GM12878 (cell line): Measurements from ENCODE around the gene CAPZB. TPM values are rescaled to one million over a fixed set of nuclear protein-coding genes. Genes with fewer than 3 reads are reported as not detected.
A peak's percentile ranks its signal among the peaks of the same experiment; 100 is the strongest.

ENCODE experiments used
- ATAC-seq: fragments of 200-7000 bp; cut with Tn5 transposase; 3 replicates; pipeline ENCODE4 v1.9.1; 2020; ENCODE audit warnings: mild to moderate bottlenecking, moderate library complexity
- BruUV-seq: library from RNA; stranded (reverse); fragments of 400-500 nt; replicated peaks from 2 replicates; lab custom pipeline; 2021; lab: Mats Ljungman, UMichigan
- CTCF ChIA-PET: fragments of 300-600 bp; sonication (Branson Sonifier 250); formaldehyde crosslinking; extraction: SDS; loops from one replicate; lab custom pipeline; 2021; ENCODE audit warnings: inconsistent platforms; lab: Yijun Ruan, JAX
- POLR2A ChIA-PET: fragments of 350-600 bp; formaldehyde crosslinking; extraction: SDS; loops from one replicate; lab custom pipeline; 2021; ENCODE audit warnings: inconsistent platforms; lab: Charles Lee
- RAD21 ChIA-PET: fragments of 300-600 bp; sonication (Branson Sonifier 250); formaldehyde crosslinking; loops from one replicate; lab custom pipeline; 2023; ENCODE audit warnings: antibody characterized with exemption; ENCODE audit not compliant: unreplicated experiment; lab: Charles Lee
- SMC1A ChIA-PET: fragments of 300-600 bp; sonication (Branson Sonifier 250); formaldehyde crosslinking; loops from one replicate; lab custom pipeline; 2023; ENCODE audit not compliant: unreplicated experiment, uncharacterized antibody; lab: Charles Lee
- DNase-seq: peaks from one replicate; pipeline ENCODE4 v3.0.0-alpha.2; 2011; ENCODE audit warnings: low read depth, low spot score
- FAIRE-seq: peaks from 3 replicates; lab custom pipeline; 2011; peaks lifted over from hg19 to GRCh38; lab: Jason Lieb, UNC
- H2AFZ ChIP-seq: 2 replicates; pipeline ENCODE4 v1.6.0; 2011; ENCODE audit warnings: low read depth, low read length, control low read depth; ENCODE audit not compliant: control insufficient read depth
- H3K27ac ChIP-seq: 2 replicates; pipeline ENCODE4 v1.5.1; 2011; ENCODE audit warnings: control low read depth; ENCODE audit not compliant: control insufficient read depth, insufficient read depth
- H3K27me3 ChIP-seq, 2 experiments: replicated peaks in 1 of 2; 2 replicates each; pipeline versions ENCODE4 v1.6.0 to v1.6.1; 2011; ENCODE audit warnings: low read length in 1 of 2; ENCODE audit not compliant: control insufficient read depth in 2 of 2, insufficient read depth in 2 of 2
- H3K36me3 ChIP-seq, 2 experiments: 2 replicates each; pipeline ENCODE4 v1.5.1; 2011; ENCODE audit warnings: low read length in 1 of 2; ENCODE audit not compliant: control insufficient read depth in 2 of 2, insufficient read depth in 2 of 2
- H3K4me1 ChIP-seq: 2 replicates; pipeline ENCODE4 v1.6.1; 2011; ENCODE audit warnings: mild to moderate bottlenecking, low read length, moderate library complexity, mixed read lengths; ENCODE audit not compliant: control insufficient read depth, insufficient read depth
- H3K4me2 ChIP-seq: 2 replicates; pipeline ENCODE4 v1.6.0; 2011; ENCODE audit warnings: control low read depth; ENCODE audit not compliant: control insufficient read depth, insufficient read depth
- H3K4me3 ChIP-seq: fragments of 200-600 bp; sonication (generic); 2 replicates; pipeline ENCODE4 v1.5.1; 2016
- H3K79me2 ChIP-seq: 2 replicates; pipeline ENCODE4 v1.6.0; 2011; ENCODE audit warnings: low read length; ENCODE audit not compliant: control insufficient read depth, insufficient read depth
- H3K9ac ChIP-seq: 2 replicates; pipeline ENCODE4 v1.8.0; 2011; ENCODE audit warnings: low read length, control low read depth, mixed read lengths; ENCODE audit not compliant: control insufficient read depth, insufficient read depth
- H3K9me3 ChIP-seq: replicated peaks from 3 replicates; pipeline ENCODE4 v1.5.1; 2011; ENCODE audit warnings: mild to moderate bottlenecking, low read length; ENCODE audit not compliant: control insufficient read depth, insufficient read depth
- H4K20me1 ChIP-seq: 2 replicates; pipeline ENCODE4 v1.6.0; 2011; ENCODE audit not compliant: control insufficient read depth, insufficient read depth
- BRCA1 ChIP-seq: IDR thresholded peaks from 2 replicates; pipeline ENCODE4 v1.6.1; 2011; ENCODE audit warnings: low read depth, low read length, improper control_type of control experiment
- CHD4 ChIP-seq: fragments of 200-600 bp; sonication (generic); IDR thresholded peaks from 2 replicates; pipeline ENCODE4 v1.6.1; 2016; ENCODE audit warnings: mild to moderate bottlenecking
- IKZF1 ChIP-seq: fragments of 450-650 bp; conservative IDR thresholded peaks from 2 replicates; pipeline ENCODE4 v1.6.1; 2017; ENCODE audit warnings: antibody characterized with exemption, mild to moderate bottlenecking
- MYB ChIP-seq: fragments of 150-350 bp; IDR thresholded peaks from 2 replicates; pipeline ENCODE4 v1.6.1; 2014; ENCODE audit warnings: mild to moderate bottlenecking, low read depth, low read length, borderline replicate concordance
- NR2F1 ChIP-seq: fragments of 450-650 bp; conservative IDR thresholded peaks from 2 replicates; pipeline ENCODE4 v1.6.1; 2017; ENCODE audit warnings: mild to moderate bottlenecking
- RAD21 ChIP-seq: IDR thresholded peaks from 2 replicates; pipeline ENCODE4 v1.6.1; 2011; ENCODE audit warnings: mild to moderate bottlenecking, low read depth, low read length, moderate library complexity; ENCODE audit not compliant: insufficient read depth
- SMC3 ChIP-seq: IDR thresholded peaks from 2 replicates; pipeline ENCODE4 v1.6.1; 2011; ENCODE audit warnings: low read length, improper control_type of control experiment, borderline replicate concordance
- ZNF24 ChIP-seq: fragments of 450-650 bp; IDR thresholded peaks from 2 replicates; pipeline ENCODE4 v1.6.1; 2017; ENCODE audit warnings: antibody characterized with exemption, mild to moderate bottlenecking
- WGBS: methylation state at CpG from one replicate; pipeline ENCODE4 v1.1.6; 2016; ENCODE audit warnings: low lambda C conversion rate; ENCODE audit not compliant: insufficient replicate concordance, insufficient coverage; ENCODE audit errors: missing lambda C conversion rate; 5-methylcytosine and 5-hydroxymethylcytosine counted together
- in situ Hi-C: fragments of 300-500 bp; cut with MboI; formaldehyde crosslinking; loops from 9 replicates; pipeline ENCODE4 v1.14.3; 2018; ENCODE audit warnings: mixed read lengths
- intact Hi-C: fragments of 100-400 bp; cut with micrococcal nuclease; formaldehyde crosslinking; loops from one replicate; pipeline ENCODE4 v1.14.2; 2022; ENCODE audit not compliant: unreplicated experiment
- polyA plus RNA-seq, 11 experiments: library from polyadenylated mRNA; depleted of rRNA in 4 of 11; unstranded in 6 of 11; stranded (reverse) in 5 of 11; fragments of >200 nt; fragmentation: Nextera tagmentation in 4 of 11; fragmentation: Illumina TruSeq in 1 of 11; extraction: Ambion mirVana in 4 of 11; extraction: Trizol in 1 of 11; gene quantifications; 1 replicate in 1 of 11; 2 replicates in 10 of 11; pipeline versions ENCODE4 v1.2.1 to v1.2.3, GENCODE V29; 2011 to 2016; ENCODE audit warnings: inconsistent platforms in 2 of 11, missing spikeins in 2 of 11, low read depth in 1 of 11
- total RNA-seq, 4 experiments: library from RNA; depleted of rRNA in 3 of 4; stranded (reverse); fragments of >200 nt in 3 of 4; fragmentation: Illumina TruSeq in 1 of 4; extraction: Trizol in 1 of 4; gene quantifications; 2 replicates each; pipeline versions ENCODE4 v1.2.1 to v1.2.3, GENCODE V29; 2013 to 2021
- TF ChIP-seq, protein P1 (sequence below): fragments of 450-650 bp; formaldehyde crosslinking; IDR thresholded peaks from 2 replicates; pipeline ENCODE4 v1.4.0; 2022; ENCODE audit warnings: mild to moderate bottlenecking, moderate library complexity
- TF ChIP-seq, protein P2 (sequence below), 3 experiments: IDR thresholded peaks in 2 of 3; conservative IDR thresholded peaks in 1 of 3; 2 replicates each; pipeline ENCODE4 v1.5.1; 2011; ENCODE audit warnings: low read depth in 3 of 3, low read length in 3 of 3, mild to moderate bottlenecking in 3 of 3, control low read depth in 2 of 3, moderate library complexity in 2 of 3, inconsistent platforms in 1 of 3, mixed read lengths in 1 of 3; ENCODE audit not compliant: control insufficient read depth in 2 of 3, insufficient read depth in 1 of 3; ENCODE audit errors: extremely low read depth in 1 of 3
- TF ChIP-seq, protein P3 (sequence below): fragments of 450-650 bp; IDR thresholded peaks from 2 replicates; pipeline ENCODE4 v1.6.1; 2016; ENCODE audit warnings: mild to moderate bottlenecking, moderate library complexity, borderline replicate concordance

The CAPZB gene
- total and polyA plus RNA-seq, 10 of the 15 experiments (the other 5 are each of a cell fraction or from before 2014, with no cell fraction given) = 104 to 454 (median 213) TPM

DNA sequence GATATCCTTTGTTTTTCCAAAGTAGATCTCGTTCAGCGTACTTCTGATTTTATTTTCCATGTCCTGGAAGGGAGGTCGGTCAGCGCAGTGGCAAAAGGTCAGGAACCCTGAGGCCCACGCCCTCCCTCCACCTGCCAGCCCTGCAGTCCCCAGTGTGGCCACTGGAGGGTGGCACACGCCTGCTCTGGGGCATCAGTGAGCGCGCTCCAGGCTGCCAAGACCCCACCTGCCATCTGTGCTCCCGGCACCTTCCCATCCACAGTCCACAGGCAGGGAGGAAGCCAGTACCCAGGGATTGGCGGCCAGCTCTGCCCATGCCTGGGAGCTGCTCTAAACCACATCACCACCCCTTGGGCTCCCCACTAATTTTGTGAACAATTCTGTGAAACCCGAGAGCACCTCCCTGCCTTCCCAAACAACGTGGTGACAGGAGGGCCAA lies 140.9 kb downstream of the CAPZB start:
- ATAC-seq (peak; percentile 88), DNase-seq (no peak), FAIRE-seq (no peak)
- H3K4me1 ChIP-seq = no peaks in the 10 kb centered on the region
- SMC1A ChIA-PET = interaction anchor here (1.2 kb wide), 1 partner anchor 237 kb away, joined by 3 read pairs; no protein-coding TSS in a partner anchor
- POLR2A ChIA-PET = no interaction called here
- no peak overlapping the region for H3K27ac ChIP-seq
- peaks cover 22 to 33% of the 10 kb centered on the region in 2 experiments for H3K36me3 ChIP-seq
- no peaks in the 10 kb centered on the region for H3K79me2 ChIP-seq
- no peaks in the 10 kb centered on the region for H3K27me3 ChIP-seq
- no peak overlapping the region for H3K9ac ChIP-seq
- BruUV-seq = no TSS peak
- 84% methylated on average over 12 of the region's 12 CpGs for WGBS
- RAD21 ChIA-PET = no interaction called here
- no peak overlapping the region for H3K4me3 ChIP-seq
- no peaks in the 10 kb centered on the region for H3K9me3 ChIP-seq
- TF ChIP-seq, protein P1, sequence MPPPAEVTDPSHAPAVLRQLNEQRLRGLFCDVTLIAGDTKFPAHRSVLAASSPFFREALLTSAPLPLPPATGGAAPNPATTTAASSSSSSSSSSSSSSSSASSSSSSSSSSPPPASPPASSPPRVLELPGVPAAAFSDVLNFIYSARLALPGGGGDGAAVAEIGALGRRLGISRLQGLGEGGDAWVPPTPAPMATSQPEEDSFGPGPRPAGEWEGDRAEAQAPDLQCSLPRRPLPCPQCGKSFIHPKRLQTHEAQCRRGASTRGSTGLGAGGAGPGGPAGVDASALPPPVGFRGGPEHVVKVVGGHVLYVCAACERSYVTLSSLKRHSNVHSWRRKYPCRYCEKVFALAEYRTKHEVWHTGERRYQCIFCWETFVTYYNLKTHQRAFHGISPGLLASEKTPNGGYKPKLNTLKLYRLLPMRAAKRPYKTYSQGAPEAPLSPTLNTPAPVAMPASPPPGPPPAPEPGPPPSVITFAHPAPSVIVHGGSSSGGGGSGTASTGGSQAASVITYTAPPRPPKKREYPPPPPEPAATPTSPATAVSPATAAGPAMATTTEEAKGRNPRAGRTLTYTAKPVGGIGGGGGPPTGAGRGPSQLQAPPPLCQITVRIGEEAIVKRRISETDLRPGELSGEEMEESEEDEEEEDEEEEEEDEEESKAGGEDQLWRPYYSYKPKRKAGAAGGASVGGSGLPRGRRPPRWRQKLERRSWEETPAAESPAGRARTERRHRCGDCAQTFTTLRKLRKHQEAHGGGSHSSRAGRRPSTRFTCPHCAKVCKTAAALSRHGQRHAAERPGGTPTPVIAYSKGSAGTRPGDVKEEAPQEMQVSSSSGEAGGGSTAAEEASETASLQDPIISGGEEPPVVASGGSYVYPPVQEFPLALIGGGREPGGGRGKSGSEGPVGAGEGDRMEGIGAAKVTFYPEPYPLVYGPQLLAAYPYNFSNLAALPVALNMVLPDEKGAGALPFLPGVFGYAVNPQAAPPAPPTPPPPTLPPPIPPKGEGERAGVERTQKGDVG = no peak
- TF ChIP-seq BRCA1 (0 out of 2 replicates have a peak, but pooled peaks have one; percentile 8), RAD21 (peak; percentile 74), ZNF24 (no peak), IKZF1 (0 out of 2 replicates have a peak, but pooled peaks have one; percentile 31), NR2F1 (peak; percentile 61), MYB (no peak), CHD4 (no peak), SMC3 (peak; percentile 80)
- TF ChIP-seq, protein P2, sequence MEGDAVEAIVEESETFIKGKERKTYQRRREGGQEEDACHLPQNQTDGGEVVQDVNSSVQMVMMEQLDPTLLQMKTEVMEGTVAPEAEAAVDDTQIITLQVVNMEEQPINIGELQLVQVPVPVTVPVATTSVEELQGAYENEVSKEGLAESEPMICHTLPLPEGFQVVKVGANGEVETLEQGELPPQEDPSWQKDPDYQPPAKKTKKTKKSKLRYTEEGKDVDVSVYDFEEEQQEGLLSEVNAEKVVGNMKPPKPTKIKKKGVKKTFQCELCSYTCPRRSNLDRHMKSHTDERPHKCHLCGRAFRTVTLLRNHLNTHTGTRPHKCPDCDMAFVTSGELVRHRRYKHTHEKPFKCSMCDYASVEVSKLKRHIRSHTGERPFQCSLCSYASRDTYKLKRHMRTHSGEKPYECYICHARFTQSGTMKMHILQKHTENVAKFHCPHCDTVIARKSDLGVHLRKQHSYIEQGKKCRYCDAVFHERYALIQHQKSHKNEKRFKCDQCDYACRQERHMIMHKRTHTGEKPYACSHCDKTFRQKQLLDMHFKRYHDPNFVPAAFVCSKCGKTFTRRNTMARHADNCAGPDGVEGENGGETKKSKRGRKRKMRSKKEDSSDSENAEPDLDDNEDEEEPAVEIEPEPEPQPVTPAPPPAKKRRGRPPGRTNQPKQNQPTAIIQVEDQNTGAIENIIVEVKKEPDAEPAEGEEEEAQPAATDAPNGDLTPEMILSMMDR (IDR thresholded peaks at IDR 0.05 in 2 of 3, conservative IDR thresholded peaks at IDR 0.05 in 1 of 3; ENCODE audit: control insufficient read depth in 2 of 3, extremely low read depth in 1 of 3, insufficient read depth in 1 of 3, low read depth in 3 of 3, low read length in 3 of 3) = peak; percentile 79 to 92 (median 80)
- TF ChIP-seq, protein P3, sequence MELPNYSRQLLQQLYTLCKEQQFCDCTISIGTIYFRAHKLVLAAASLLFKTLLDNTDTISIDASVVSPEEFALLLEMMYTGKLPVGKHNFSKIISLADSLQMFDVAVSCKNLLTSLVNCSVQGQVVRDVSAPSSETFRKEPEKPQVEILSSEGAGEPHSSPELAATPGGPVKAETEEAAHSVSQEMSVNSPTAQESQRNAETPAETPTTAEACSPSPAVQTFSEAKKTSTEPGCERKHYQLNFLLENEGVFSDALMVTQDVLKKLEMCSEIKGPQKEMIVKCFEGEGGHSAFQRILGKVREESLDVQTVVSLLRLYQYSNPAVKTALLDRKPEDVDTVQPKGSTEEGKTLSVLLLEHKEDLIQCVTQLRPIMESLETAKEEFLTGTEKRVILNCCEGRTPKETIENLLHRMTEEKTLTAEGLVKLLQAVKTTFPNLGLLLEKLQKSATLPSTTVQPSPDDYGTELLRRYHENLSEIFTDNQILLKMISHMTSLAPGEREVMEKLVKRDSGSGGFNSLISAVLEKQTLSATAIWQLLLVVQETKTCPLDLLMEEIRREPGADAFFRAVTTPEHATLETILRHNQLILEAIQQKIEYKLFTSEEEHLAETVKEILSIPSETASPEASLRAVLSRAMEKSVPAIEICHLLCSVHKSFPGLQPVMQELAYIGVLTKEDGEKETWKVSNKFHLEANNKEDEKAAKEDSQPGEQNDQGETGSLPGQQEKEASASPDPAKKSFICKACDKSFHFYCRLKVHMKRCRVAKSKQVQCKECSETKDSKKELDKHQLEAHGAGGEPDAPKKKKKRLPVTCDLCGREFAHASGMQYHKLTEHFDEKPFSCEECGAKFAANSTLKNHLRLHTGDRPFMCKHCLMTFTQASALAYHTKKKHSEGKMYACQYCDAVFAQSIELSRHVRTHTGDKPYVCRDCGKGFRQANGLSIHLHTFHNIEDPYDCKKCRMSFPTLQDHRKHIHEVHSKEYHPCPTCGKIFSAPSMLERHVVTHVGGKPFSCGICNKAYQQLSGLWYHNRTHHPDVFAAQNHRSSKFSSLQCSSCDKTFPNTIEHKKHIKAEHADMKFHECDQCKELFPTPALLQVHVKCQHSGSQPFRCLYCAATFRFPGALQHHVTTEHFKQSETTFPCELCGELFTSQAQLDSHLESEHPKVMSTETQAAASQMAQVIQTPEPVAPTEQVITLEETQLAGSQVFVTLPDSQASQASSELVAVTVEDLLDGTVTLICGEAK = no peak
- no peaks in the 10 kb centered on the region for H4K20me1 ChIP-seq
- in situ Hi-C loops = loop anchor here (5.0 kb wide), 1 partner anchor 238 kb away; no protein-coding TSS in a partner anchor
- CTCF ChIA-PET = interaction anchor here (0.7 to 3.2 kb wide), 5 partner anchors 10 to 306 kb away, joined by 3 to 12 read pairs (median 5); no protein-coding TSS in a partner anchor
- intact Hi-C loops = loop anchor here (1.0 kb wide), 2 partner anchors 238 to 307 kb away; no protein-coding TSS in a partner anchor
- no peak overlapping the region for H2AFZ ChIP-seq
- H3K4me2 ChIP-seq = no peak overlapping the region
